GM23248 (cell line): ENCODE measurements around the gene SORD. TPM values are rescaled to one million over a fixed set of nuclear protein-coding genes. Genes with fewer than 3 reads are reported as not detected.
"Not testable (repeated sequence)": the region's sequence is repeated elsewhere in the genome, so short reads cannot be mapped to it uniquely, and the experiment has no call there.

Source experiments
- DNase-seq: peaks from one replicate; pipeline ENCODE4 v3.0.0-alpha.2; 2015
- H2AFZ ChIP-seq: fragments of 200-600 bp; sonication (generic); 2 replicates; pipeline ENCODE4 v1.6.1; 2016; ENCODE audit warnings: antibody characterized with exemption
- H3F3A ChIP-seq: fragments of 200-600 bp; sonication (generic); 2 replicates; pipeline ENCODE4 v1.6.1; 2016; ENCODE audit warnings: mild to moderate bottlenecking, antibody characterized with exemption, mixed run types; ENCODE audit not compliant: insufficient read depth
- H3K27ac ChIP-seq: fragments of 200-600 bp; sonication (generic); 2 replicates; pipeline ENCODE4 v1.5.1; 2016; ENCODE audit warnings: mild to moderate bottlenecking
- H3K27me3 ChIP-seq: fragments of 200-600 bp; sonication (generic); replicated peaks from 2 replicates; pipeline ENCODE4 v1.6.1; 2016; ENCODE audit warnings: mild to moderate bottlenecking; ENCODE audit not compliant: insufficient read depth
- H3K36me3 ChIP-seq: fragments of 200-600 bp; sonication (generic); 2 replicates; pipeline ENCODE4 v1.6.1; 2016; ENCODE audit warnings: low read depth, mild to moderate bottlenecking
- H3K4me1 ChIP-seq: fragments of 200-600 bp; sonication (generic); 2 replicates; pipeline ENCODE4 v1.6.1; 2016; ENCODE audit warnings: mild to moderate bottlenecking; ENCODE audit not compliant: insufficient read depth
- H3K4me2 ChIP-seq: fragments of 200-600 bp; sonication (generic); one replicate; pipeline ENCODE4 v1.6.1; 2016; ENCODE audit warnings: mild to moderate bottlenecking; ENCODE audit not compliant: unreplicated experiment
- H3K4me3 ChIP-seq: fragments of 200-600 bp; sonication (generic); 2 replicates; pipeline ENCODE4 v1.5.1; 2016; ENCODE audit warnings: mild to moderate bottlenecking
- H3K79me2 ChIP-seq: fragments of 200-600 bp; sonication (generic); 2 replicates; pipeline ENCODE4 v1.6.1; 2016; ENCODE audit warnings: mild to moderate bottlenecking; ENCODE audit not compliant: insufficient read depth
- H3K9ac ChIP-seq: fragments of 200-600 bp; sonication (generic); 2 replicates; pipeline ENCODE4 v1.6.1; 2016; ENCODE audit warnings: mild to moderate bottlenecking
- H3K9me2 ChIP-seq: fragments of 200-600 bp; sonication (generic); 2 replicates; pipeline ENCODE4 v1.6.1; 2016; ENCODE audit warnings: mixed run types, mild to moderate bottlenecking, moderate library complexity; ENCODE audit not compliant: insufficient read depth
- H3K9me3 ChIP-seq: fragments of 200-600 bp; sonication (generic); one replicate; pipeline ENCODE4 v1.6.1; 2017; ENCODE audit warnings: low read depth
- H4K20me1 ChIP-seq: fragments of 200-600 bp; sonication (generic); 2 replicates; pipeline ENCODE4 v1.6.0; 2016; ENCODE audit not compliant: insufficient read depth
- EZH2 ChIP-seq: fragments of 200-600 bp; sonication (generic); IDR thresholded peaks from 2 replicates; pipeline ENCODE4 v1.6.1; 2018; ENCODE audit warnings: antibody characterized with exemption, mild to moderate bottlenecking; ENCODE audit not compliant: insufficient read depth, poor library complexity, severe bottlenecking
- EZH2phosphoT487 ChIP-seq: fragments of 200-600 bp; sonication (generic); IDR thresholded peaks from 2 replicates; pipeline ENCODE4 v1.6.1; 2018; ENCODE audit warnings: antibody characterized with exemption, moderate library complexity, mild to moderate bottlenecking, low read depth; ENCODE audit not compliant: insufficient read depth
- WGBS, 2 experiments: methylation state at CpG; one replicate each; pipeline ENCODE4 v1.1.6; 2015 to 2017; ENCODE audit warnings: low lambda C conversion rate in 2 of 2, low coverage in 1 of 2; ENCODE audit errors: missing lambda C conversion rate in 2 of 2; 5-methylcytosine and 5-hydroxymethylcytosine counted together
- in situ Hi-C: fragments of 300-500 bp; cut with MboI; formaldehyde crosslinking; loops from 2 replicates; pipeline ENCODE4 v1.15.0; 2020
- polyA plus RNA-seq: library from polyadenylated mRNA; unstranded; fragments of >200 nt; fragmentation: Nextera tagmentation; extraction: Ambion mirVana; gene quantifications from 2 replicates; pipeline ENCODE4 v1.2.1, GENCODE V29; 2016
- total RNA-seq: library from RNA; depleted of rRNA; stranded (reverse); fragments of >200 nt; shearing (Covaris generic); gene quantifications from 2 replicates; pipeline ENCODE4 v1.2.3, GENCODE V29; 2014

The SORD gene
- total and polyA plus RNA-seq, 2 experiments from 2014 or later = 10.9 to 12.9 TPM

- H3K27ac ChIP-seq, H3F3A ChIP-seq, in situ Hi-C loops, H3K4me1 ChIP-seq, H3K36me3 ChIP-seq, DNase-seq, H3K9ac ChIP-seq, H3K79me2 ChIP-seq, H3K4me3 ChIP-seq, H4K20me1 ChIP-seq, H3K4me2 ChIP-seq, H2AFZ ChIP-seq, H3K9me3 ChIP-seq, H3K27me3 ChIP-seq, H3K9me2 ChIP-seq: not testable (repeated sequence)
- 93 to 94% methylated on average over 22 to 49 of the region's 56 CpGs for WGBS, 2 experiments
These were observed 11.8 kb downstream of the SORD start for GRCh38 chr15:45034600-45035375.

- H3K9me3 ChIP-seq, H3K27ac ChIP-seq: not testable (repeated sequence)
These were observed 14.1 kb downstream of the SORD start for GRCh38 chr15:45036812-45037781.

GRCh38 chr15:45037936-45038335 is 14.9 kb downstream of the SORD start:
- Histone ChIP-seq H3K4me2 (no peak overlapping the region), H3K36me3 (no peaks in the 10 kb centered on the region), H3K27ac (no peak overlapping the region), H3K9ac (no peak overlapping the region), H3K4me3 (no peak overlapping the region), H3F3A (no peaks in the 10 kb centered on the region), H3K27me3 (no peaks in the 10 kb centered on the region), H3K9me3 (no peaks in the 10 kb centered on the region), H3K79me2 (no peaks in the 10 kb centered on the region), H2AFZ (no peak overlapping the region), H3K9me2 (no peaks in the 10 kb centered on the region), H4K20me1 (no peaks in the 10 kb centered on the region), H3K4me1 (no peaks in the 10 kb centered on the region)
- in situ Hi-C loops = no loop called here
- WGBS, 2 experiments = 82 to 88% methylated on average over 3 to 4 of the region's 4 CpGs
- DNase-seq = no peak
- TF ChIP-seq EZH2 (no peak), EZH2phosphoT487 (no peak)

More at GRCh38 chr15:45036812-45037781, 14.1 kb downstream of the SORD start:
- H2AFZ ChIP-seq, H3K36me3 ChIP-seq, H3F3A ChIP-seq, H3K4me1 ChIP-seq, H3K79me2 ChIP-seq, H3K4me3 ChIP-seq, H3K27me3 ChIP-seq, H3K9me2 ChIP-seq, in situ Hi-C loops, H3K4me2 ChIP-seq, H3K9ac ChIP-seq, H4K20me1 ChIP-seq: not testable (repeated sequence)
- 59 to 60% methylated on average over 6 of the region's 6 CpGs for WGBS, 2 experiments
- DNase-seq = peak; percentile 62

- H3F3A ChIP-seq, H3K36me3 ChIP-seq, DNase-seq, H2AFZ ChIP-seq, H3K4me2 ChIP-seq, H3K9me3 ChIP-seq, H3K27ac ChIP-seq, H3K4me1 ChIP-seq, H3K4me3 ChIP-seq, H3K9me2 ChIP-seq, H4K20me1 ChIP-seq, H3K27me3 ChIP-seq, in situ Hi-C loops, H3K9ac ChIP-seq, H3K79me2 ChIP-seq: not testable (repeated sequence)
- WGBS, 2 experiments = 94 to 97% methylated on average over 1 of the region's 1 CpG
These were observed 17.4 kb downstream of the SORD start for GRCh38 chr15:45040396-45040795.

DNA sequence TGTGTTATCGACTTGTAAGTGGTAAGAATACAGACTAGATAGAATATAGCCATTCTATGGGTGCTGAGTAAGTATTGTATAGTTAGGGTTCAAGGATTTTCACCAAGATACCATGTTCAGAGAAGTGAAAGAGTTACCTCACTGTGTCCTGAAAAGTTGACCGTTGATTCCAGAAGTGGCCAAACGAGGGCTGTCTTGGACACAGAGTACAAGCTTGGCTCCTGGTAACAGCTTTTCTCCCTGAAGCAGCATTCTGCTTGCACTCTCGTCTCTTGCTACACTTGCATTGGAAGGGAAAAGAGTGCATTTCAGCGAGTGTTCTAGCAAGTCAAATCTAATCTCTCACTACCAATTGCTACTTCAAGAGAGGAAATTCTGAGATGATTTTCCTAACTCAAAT is 18.5 kb downstream of the SORD start:
- H3K9me2 ChIP-seq, H3K27ac ChIP-seq, H3K9me3 ChIP-seq, H3K4me2 ChIP-seq, H3K27me3 ChIP-seq, H3K79me2 ChIP-seq, in situ Hi-C loops, DNase-seq, H2AFZ ChIP-seq, H3K36me3 ChIP-seq, H3K4me3 ChIP-seq, H4K20me1 ChIP-seq, H3K4me1 ChIP-seq, H3F3A ChIP-seq, H3K9ac ChIP-seq: not testable (repeated sequence)
- 61 to 66% methylated on average over 5 of the region's 5 CpGs for WGBS, 2 experiments

DNA sequence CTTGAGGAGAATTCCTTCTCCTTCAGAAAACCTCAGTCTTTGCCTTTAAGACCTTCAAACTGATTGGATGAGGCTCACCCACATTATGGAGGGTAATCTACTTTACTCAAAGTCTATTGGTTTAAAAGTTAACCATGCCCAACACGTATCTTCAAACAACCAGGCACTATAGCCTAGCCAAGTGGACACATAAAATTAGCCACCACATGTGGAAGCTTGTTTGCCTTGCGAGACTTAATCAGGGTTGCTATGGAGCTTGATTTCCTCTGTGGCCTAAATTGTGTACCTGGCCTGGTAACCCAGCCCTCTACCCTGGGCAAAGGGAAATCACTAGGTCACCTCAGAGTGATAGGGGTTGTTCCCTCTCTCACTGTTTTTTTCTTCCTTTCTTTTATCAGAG is 19.9 kb downstream of the SORD start:
- WGBS, 2 experiments = 94 to 100% methylated on average over 2 of the region's 2 CpGs
- H3K27me3 ChIP-seq, H4K20me1 ChIP-seq, H3K9ac ChIP-seq, H3K79me2 ChIP-seq, H3K36me3 ChIP-seq, DNase-seq, H3K4me1 ChIP-seq, H3K4me2 ChIP-seq, H3F3A ChIP-seq, H2AFZ ChIP-seq, H3K9me2 ChIP-seq, H3K27ac ChIP-seq, H3K9me3 ChIP-seq, in situ Hi-C loops, H3K4me3 ChIP-seq: not testable (repeated sequence)

DNA sequence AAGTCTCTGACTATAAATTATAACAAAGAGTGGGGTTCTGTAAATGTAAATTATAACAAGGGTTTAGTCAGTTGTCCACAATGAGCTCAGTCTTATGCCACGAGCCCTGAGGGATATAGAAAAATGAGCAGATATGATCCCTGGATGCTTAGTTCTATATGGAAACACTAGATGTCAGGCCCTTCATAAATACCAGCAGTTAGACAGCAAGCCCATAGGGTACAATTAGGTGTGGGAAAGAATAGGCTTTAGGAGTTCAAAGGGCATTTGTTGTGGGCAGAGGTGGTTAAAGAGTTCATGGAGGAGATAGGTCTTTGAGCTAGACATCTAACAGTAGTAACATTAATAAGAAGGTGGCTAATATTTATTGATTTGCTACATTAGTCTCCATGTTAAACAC is 21.3 kb downstream of the SORD start:
- H3K4me2 ChIP-seq, H3K79me2 ChIP-seq, H2AFZ ChIP-seq, H3K4me1 ChIP-seq, in situ Hi-C loops, H3K27ac ChIP-seq, H3K4me3 ChIP-seq, DNase-seq, H3K9me3 ChIP-seq, H4K20me1 ChIP-seq, H3K36me3 ChIP-seq, H3K27me3 ChIP-seq, H3K9me2 ChIP-seq, H3K9ac ChIP-seq, H3F3A ChIP-seq: not testable (repeated sequence)
- 100% methylated on average over 1 of the region's 1 CpG; no CpG with 5 or more reads in 1 of the 2 experiments for WGBS, 2 experiments
